ENCODE results near the gene ITGAD. TPM values are rescaled to one million over a fixed set of nuclear protein-coding genes. Genes with fewer than 3 reads are reported as not detected.
A peak's percentile ranks its signal among the peaks of the same experiment; 100 is the strongest.

Gene ITGAD
- total RNA-seq, 1 donor from 2014 or later = not detected

GRCh38 chr16:31458844-31459686 is 65.9 kb downstream of the ITGAD start, which contains the start of gene ARMC5:
Gene ARMC5, plus strand, starts transcription at chr16:31459501. Its CDS starts 24 bp downstream, at chr16:31459525.
- peak; percentile 96 for DNase-seq (ENCODE audit: low read depth)

- DNase-seq (ENCODE audit: low read depth) = peak; percentile 97
Observed at GRCh38 chr16:31459687-31460581, 66.8 kb downstream of the ITGAD start.

DNA sequence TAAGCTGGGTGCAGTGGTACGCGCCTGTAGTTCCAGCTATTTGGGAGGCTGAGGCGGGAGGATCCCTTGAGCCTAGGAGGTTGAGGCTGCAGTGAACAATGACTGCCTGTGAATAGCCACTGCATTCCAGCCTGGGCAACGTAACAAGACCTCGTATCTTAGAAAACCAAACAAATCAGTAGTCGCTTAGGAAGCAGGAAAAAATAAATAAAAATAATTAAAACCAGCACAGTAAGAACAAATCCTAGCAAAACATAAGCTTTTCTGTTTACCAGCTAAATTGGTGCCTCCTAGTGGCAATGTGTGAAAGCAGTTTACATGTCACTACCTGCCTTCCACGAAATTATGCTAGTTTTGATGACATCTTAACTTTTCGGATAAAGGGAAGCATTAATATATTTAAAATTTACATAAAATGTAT is 67.5 kb downstream of the ITGAD start:
- peak; percentile 62 for DNase-seq (ENCODE audit: low read depth)

DNA sequence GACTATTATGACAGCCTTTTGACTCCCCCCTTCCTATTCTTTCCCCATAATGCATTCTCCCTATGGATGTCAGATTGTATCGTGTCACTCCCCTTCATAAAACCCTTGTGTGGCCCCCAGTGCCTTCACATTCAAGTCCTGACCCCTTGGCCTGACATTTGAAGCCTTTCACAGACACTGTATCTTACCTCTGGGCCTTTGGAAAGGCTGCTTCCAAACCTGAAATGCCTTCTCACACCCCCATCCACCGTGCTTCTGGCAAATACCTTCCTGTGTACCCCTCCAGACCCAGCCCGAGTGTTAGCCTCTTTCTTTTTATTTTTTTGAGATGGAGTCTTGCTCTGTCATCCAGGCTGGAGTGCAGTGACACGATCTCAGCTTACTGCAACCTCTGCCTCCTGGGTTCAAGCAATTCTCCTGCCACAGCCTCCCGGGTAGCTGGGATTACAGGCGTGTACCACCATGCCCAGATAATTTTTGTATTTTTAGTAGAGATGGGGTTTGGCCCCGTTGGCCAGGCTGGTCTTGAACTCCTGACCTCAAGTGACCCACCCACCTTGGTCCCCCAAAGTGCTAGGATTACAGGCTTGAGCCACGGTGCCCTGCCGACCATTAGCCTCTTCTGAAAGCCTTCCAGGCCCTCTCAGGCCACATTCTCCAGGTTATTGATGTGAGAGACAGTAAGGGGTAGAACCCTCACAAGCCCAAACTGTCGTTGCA is 68.2 kb downstream of the ITGAD start:
- no peak for DNase-seq (ENCODE audit: low read depth)

DNA sequence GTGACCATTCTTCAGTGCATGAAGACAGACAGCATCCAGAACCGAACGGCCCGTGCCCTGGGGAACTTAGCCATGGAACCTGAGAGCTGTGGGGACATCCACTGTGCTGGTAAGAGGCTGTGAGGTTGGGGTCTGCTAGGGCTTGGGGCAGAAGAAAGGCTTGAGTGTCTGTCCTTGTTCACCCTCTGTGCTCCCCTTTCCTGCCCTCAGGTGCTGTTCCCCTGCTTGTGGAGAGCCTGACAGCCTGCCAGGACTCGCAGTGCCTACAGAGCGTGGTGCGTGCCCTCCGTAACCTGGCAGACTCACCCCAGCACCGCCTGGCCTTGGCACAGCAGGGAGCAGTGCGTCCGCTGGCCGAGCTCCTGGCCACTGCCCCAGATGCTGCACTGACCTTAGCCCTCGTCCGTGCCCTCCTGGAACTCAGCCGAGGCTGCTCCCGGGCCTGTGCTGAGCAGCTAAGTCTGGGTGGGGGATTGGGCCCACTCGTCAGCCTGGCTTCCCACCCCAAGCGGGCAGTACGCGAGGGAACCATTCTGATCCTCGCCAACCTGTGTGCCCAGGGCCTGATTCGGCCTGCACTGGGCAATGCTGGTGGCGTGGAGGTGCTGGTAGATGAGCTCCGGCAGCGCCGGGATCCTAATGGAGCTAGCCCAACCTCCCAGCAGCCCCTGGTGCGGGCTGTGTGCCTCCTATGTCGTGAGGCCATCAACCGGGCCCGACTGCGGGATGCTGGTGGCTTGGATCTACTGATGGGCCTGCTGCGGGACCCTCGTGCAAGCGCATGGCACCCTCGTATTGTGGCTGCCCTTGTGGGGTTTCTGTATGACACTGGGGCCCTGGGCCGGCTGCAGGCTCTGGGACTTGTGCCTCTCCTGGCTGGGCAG is 69.0 kb downstream of the ITGAD start:
- no peak for DNase-seq (ENCODE audit: low read depth)

DNA sequence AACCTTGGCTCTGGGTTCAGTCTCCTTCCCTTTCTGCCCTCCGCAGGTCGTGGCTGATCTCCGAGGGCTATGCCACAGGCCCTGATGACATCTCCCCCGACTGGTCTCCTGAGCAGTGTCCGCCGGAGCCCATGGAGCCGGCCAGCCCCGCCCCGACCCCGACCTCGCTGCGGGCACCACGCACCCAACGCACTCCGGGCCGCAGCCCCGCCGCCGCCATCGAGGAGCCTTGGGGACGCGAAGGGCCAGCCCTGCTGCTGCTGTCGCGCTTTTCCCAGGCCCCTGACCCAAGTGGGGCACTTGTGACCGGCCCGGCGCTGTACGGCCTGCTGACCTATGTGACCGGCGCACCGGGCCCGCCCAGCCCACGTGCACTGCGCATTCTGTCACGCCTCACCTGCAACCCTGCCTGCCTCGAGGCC is 71.2 kb downstream of the ITGAD start:
- DNase-seq (ENCODE audit: low read depth) = no peak

DNA sequence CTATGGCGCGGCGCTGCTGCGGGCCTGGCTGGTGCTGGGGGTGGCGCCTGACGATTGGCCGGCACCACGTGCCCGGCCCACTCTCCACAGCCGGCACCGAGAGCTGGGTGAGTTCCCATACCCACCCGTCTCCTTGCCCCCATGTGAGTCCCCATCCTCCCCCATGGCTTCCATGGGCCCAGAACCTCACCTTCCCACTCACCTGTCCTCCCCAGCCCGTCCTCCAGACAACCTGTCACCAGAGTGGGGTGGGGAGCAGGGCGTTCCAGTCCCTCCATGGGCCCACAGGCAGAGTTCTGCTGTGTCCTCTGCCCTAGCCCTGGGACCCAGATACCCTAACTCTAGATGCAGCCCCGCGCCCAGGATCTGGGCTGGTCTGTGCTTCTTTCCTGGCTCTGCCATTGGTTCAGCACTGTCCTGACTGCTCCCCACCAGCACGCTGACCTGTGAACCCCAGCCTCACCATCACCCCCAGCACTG is 71.7 kb downstream of the ITGAD start:
- DNase-seq (ENCODE audit: low read depth) = no peak

DNA sequence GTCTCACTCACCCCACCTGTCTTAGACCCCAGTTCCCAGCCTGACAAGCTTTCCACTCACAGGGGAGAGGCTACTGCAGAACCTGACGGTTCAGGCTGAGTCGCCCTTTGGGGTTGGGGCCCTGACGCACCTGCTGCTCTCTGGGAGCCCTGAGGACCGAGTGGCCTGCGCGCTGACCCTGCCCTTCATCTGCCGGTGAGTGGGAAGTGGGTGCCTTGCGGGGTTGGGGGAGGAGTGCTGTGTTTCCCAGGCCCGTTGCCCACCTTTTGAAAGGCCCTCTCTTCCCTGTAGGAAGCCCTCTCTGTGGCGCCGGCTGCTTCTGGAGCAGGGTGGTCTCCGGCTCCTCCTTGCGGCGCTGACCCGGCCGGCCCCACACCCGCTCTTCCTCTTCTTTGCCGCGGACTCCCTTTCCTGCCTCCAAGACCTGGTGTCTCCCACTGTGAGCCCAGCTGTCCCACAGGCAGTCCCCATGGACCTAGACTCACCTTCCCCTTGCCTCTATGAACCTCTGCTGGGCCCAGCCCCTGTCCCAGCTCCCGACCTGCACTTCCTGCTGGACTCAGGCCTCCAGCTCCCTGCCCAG is 72.7 kb downstream of the ITGAD start:
- DNase-seq (ENCODE audit: low read depth) = no peak

DNA sequence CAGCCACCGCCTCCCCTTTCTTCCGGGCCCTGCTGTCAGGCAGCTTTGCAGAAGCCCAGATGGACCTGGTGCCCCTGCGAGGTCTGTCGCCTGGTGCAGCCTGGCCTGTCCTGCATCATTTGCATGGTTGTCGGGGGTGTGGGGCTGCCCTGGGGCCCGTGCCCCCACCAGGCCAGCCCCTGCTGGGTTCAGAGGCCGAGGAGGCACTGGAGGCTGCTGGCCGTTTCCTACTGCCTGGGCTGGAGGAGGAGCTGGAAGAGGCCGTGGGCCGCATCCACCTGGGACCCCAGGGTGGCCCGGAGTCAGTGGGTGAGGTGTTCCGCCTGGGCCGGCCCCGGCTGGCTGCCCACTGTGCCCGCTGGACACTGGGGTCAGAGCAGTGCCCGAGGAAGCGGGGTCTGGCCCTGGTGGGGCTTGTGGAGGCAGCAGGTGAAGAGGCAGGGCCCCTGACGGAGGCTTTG is 73.3 kb downstream of the ITGAD start:
- no peak for DNase-seq (ENCODE audit: low read depth)

DNA sequence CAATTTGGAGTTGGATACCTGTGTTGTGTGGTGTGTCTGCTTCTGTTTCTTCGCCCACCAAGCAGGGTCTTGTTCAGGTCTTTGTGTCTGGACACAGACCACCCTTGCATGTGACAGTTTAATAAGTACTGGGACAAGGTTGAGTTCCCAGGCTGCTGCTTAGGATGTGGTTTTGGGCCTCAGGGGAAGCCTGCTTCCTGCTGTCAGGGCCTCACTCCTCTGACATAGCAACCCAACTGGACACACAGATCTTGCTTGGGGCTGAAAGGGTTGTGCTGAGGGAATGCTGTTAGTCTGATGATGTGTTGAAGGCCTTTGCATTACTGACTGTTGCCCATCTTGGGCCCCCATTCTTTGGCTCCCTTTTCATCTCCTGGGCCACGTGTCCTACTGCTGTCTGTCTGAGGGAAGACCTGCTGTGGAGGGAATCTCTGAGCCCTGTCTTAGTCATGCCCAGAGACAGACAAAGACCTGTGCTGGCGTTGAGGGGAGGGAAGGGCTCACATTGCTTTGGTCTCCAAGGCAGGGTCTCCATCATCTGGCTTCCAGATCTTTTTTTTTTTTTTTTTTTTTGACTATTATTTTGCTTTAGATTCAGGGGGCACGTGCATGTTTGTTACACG is 74.1 kb downstream of the ITGAD start:
- no peak for DNase-seq (ENCODE audit: low read depth)

- no peak for DNase-seq (ENCODE audit: low read depth)
Observed at GRCh38 chr16:31467858-31468257, 74.7 kb downstream of the ITGAD start.

DNA sequence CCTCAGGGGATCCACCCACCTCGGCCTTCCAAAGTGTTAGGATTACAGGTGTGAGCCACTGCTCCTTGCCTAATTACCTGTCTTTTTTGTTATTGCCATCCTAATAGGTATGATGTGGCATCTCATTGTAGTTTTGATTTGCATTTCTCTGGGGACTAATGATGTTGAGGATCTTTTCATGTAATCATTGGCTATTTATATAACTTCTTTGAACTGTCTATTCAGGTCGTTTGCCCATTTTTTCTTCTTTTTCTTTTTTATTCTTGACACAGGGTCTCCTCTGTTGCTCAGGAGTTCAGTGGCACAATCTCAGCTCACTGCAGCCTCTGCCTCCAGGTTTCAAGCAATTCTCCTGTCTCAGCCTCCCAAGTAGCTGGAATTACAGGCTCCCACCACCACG is 77.5 kb downstream of the ITGAD start:
- DNase-seq (ENCODE audit: low read depth) = no peak

DNA sequence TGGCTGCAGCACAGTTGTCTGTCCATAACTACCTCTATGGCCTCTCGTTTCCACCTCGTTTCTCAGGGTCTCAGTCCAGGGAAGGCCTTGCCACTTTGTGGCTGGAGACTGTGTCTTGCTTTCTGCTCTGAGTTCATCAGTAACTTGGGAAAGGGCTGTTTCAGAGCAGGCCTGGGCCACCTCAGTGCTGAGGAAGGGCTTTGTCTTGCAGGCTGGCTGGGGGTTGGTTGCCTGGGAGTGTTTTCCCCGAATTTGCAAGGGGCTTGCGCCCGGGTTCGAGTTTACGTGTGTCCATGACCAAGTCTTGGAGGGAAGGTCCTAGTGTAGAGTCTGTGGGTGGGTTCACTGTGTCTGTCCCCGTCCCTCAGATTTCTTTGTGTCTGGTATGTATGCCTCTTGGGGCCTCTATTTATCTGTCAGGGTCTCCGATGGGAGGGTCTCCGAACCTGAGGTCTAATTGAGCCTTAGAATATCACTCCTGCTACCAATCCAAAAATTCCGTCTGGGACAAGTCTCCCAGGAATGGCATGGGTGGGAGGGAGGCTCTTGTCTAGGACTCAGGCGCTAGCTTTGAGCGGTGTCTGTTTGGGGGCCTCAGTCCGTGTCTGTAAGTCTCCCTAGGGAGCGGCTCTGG is 78.2 kb downstream of the ITGAD start:
- DNase-seq (ENCODE audit: low read depth) = no peak

DNA sequence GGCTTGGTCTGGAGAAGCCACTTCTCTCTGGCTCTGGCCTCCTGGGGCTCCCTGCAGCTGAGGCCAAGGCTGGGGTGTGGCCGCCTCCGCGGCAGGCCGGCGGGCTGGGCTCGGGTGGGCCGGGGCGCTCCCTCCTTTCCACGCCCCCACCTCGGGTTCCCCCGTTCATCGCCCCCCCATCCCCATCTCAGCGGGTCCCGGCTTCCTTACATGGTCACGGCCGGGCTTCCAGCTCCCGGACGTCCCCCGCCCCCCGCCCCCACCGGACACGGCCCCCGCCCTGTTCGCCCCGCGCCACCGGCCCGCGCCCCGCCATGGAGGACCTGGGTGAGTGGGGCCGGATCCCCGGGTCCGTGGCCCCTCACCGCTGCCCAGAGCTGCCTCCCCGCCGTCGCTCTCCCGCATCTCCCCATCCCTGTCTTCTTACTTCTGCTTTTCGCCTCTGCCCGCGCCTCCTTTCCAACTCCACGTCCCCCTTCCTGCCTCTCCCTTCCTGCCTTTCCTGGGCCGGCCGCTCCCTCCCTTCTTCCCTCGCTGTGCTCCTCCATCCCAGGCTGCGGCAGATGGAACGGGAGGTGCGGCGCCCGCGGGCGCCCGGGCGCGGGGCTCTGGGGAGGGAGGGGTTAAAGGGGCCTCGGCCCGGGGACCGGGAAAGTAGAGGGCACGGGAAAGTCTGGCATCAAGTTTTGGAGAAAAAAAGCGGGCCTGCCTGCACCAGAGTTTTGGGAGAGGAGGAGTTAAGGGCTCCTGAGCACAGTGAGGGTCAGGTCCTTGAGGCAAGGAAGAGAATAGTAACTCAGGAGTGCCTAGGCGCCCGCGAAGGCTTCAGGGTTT is 79.0 kb downstream of the ITGAD start, which contains the start of gene TGFB1I1:
TGFB1I1 (plus strand) TSS at position 278 of the 834 bp plus-strand sequence; CDS start at position 315, 37 bp downstream.
- no peak for DNase-seq (ENCODE audit: low read depth)

GRCh38 chr16:31472709-31473203 is 79.6 kb downstream of the ITGAD start:
- DNase-seq (ENCODE audit: low read depth) = peak; percentile 68

DNA sequence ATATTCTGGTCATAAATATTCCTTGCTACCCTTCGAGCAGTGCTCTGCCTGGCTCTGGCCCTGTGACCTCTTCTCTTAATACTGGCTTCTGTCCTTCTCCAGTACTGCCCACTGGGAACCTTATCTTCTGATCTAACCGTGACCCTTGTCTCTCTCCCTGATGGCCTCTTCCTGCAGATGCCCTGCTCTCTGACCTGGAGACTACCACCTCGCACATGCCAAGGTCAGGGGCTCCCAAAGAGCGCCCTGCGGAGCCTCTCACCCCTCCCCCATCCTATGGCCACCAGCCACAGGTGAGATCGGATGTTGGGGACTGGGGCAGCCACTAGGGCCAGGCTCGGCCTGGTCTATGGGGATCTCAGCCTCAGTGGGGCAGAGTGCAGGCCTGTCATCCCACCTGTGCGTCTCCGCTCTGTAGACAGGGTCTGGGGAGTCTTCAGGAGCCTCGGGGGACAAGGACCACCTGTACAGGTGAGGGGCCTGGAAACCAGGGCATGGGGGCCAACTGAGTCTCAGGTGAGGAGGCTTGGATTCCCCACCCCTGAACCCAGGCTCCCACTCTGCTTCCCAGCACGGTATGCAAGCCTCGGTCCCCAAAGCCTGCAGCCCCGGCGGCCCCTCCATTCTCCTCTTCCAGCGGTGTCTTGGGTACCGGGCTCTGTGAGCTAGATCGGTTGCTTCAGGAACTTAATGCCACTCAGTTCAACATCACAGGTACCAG is 80.3 kb downstream of the ITGAD start:
- DNase-seq (ENCODE audit: low read depth) = no peak

- no peak for DNase-seq (ENCODE audit: low read depth)
Observed at GRCh38 chr16:31474173-31474714, 81.1 kb downstream of the ITGAD start.
